Ishikawa (cell line): ENCODE results near the gene CHCHD3.

Experiments used
- CEBPB ChIP-seq: IDR thresholded peaks from 2 replicates; pipeline ENCODE4 v1.6.1; 2012
- CREB1 ChIP-seq: IDR thresholded peaks from 2 replicates; pipeline ENCODE4 v1.6.1; 2012; ENCODE audit warnings: low read depth
- EGR1 ChIP-seq: IDR thresholded peaks from 2 replicates; pipeline ENCODE4 v1.6.1; 2012
- EP300 ChIP-seq: IDR thresholded peaks from 2 replicates; pipeline ENCODE4 v1.6.1; 2012; ENCODE audit warnings: borderline replicate concordance
- FOXM1 ChIP-seq: IDR thresholded peaks from 2 replicates; pipeline ENCODE4 v1.6.1; 2012; ENCODE audit warnings: low read depth, borderline replicate concordance
- MAX ChIP-seq: IDR thresholded peaks from 2 replicates; pipeline ENCODE4 v1.6.1; 2012
- NFIC ChIP-seq: IDR thresholded peaks from 2 replicates; pipeline ENCODE4 v1.6.1; 2012
- RAD21 ChIP-seq: IDR thresholded peaks from 2 replicates; pipeline ENCODE4 v1.6.1; 2012; ENCODE audit warnings: low read depth
- REST ChIP-seq: IDR thresholded peaks from 2 replicates; pipeline ENCODE4 v1.6.1; 2012; ENCODE audit warnings: low read depth, mild to moderate bottlenecking
- TAF1 ChIP-seq: IDR thresholded peaks from 2 replicates; pipeline ENCODE4 v1.6.1; 2012; ENCODE audit warnings: low read depth, mild to moderate bottlenecking
- TCF12 ChIP-seq: IDR thresholded peaks from 2 replicates; pipeline ENCODE4 v1.6.1; 2012; ENCODE audit warnings: low read depth
- TEAD4 ChIP-seq: IDR thresholded peaks from 2 replicates; pipeline ENCODE4 v1.6.1; 2012
- USF1 ChIP-seq: IDR thresholded peaks from 2 replicates; pipeline ENCODE4 v1.6.1; 2012
- YY1 ChIP-seq: IDR thresholded peaks from 2 replicates; pipeline ENCODE4 v1.6.1; 2012; ENCODE audit warnings: low read depth
- ZBTB7A ChIP-seq: IDR thresholded peaks from 2 replicates; pipeline ENCODE4 v1.6.1; 2012; ENCODE audit warnings: low read depth

Gene CHCHD3

GRCh38 chr7:132740176-132740575, 341.7 kb downstream of the CHCHD3 start:
- no peak for TF ChIP-seq YY1
- TF ChIP-seq USF1 = no peak
- TF ChIP-seq TAF1 = no peak
- no peak for TF ChIP-seq REST
- no peak for TF ChIP-seq TCF12
- no peak for TF ChIP-seq CEBPB
- TF ChIP-seq EGR1 = no peak
- TF ChIP-seq FOXM1 = no peak
- no peak for TF ChIP-seq MAX
- TF ChIP-seq CREB1 = no peak
- TF ChIP-seq NFIC = no peak

- TF ChIP-seq NFIC (no peak), CEBPB (no peak), ZBTB7A (no peak), TAF1 (no peak), EP300 (no peak), RAD21 (no peak), REST (no peak), EGR1 (no peak), TEAD4 (no peak), FOXM1 (no peak), USF1 (no peak), YY1 (no peak), TCF12 (no peak), MAX (no peak), CREB1 (no peak)
Measured at GRCh38 chr7:132739271-132739955, 342.5 kb downstream of the CHCHD3 start.

- TF ChIP-seq YY1 (no peak), NFIC (no peak), EP300 (no peak), FOXM1 (no peak), TAF1 (no peak), USF1 (no peak), EGR1 (no peak), MAX (no peak), REST (no peak), ZBTB7A (no peak), CREB1 (no peak), CEBPB (no peak), TEAD4 (no peak), TCF12 (no peak), RAD21 (no peak)
Measured at GRCh38 chr7:132738254-132738653, 343.6 kb downstream of the CHCHD3 start.

- no peak for TF ChIP-seq TCF12
- TF ChIP-seq YY1 = no peak
- TF ChIP-seq NFIC = no peak
- TF ChIP-seq ZBTB7A = no peak
- no peak for TF ChIP-seq EP300
- no peak for TF ChIP-seq CREB1
- TF ChIP-seq CEBPB = 0 out of 2 replicates have a peak, but pooled peaks have one; percentile 33
- TF ChIP-seq EGR1 = no peak
- no peak for TF ChIP-seq TAF1
- peak; percentile 74 for TF ChIP-seq TEAD4
- no peak for TF ChIP-seq RAD21
- no peak for TF ChIP-seq FOXM1
- no peak for TF ChIP-seq REST
Measured at GRCh38 chr7:132735476-132735875, 346.4 kb downstream of the CHCHD3 start.
